SK-N-SH treated with all-trans-retinoic acid at 6 μM for 48 hours (cell line): ENCODE results near the gene MTA1.

ENCODE experiments used
- ATAC-seq: fragments of 200-7000 bp; cut with Tn5 transposase; 3 replicates; pipeline ENCODE4 v1.9.1; 2020; ENCODE audit warnings: mild to moderate bottlenecking, moderate library complexity
- ARNTL ChIP-seq: fragments of 450-650 bp; formaldehyde crosslinking; IDR thresholded peaks from 2 replicates; pipeline ENCODE4 v1.5.0; 2020; ENCODE audit warnings: low read depth, mild to moderate bottlenecking, moderate library complexity, borderline replicate concordance
- BACH2 ChIP-seq: fragments of 250-450 bp; sonication (Bioruptor Pico); IDR thresholded peaks from 2 replicates; pipeline ENCODE4 v1.9.0; 2021; ENCODE audit warnings: mild to moderate bottlenecking, borderline replicate concordance
- CREB5 ChIP-seq: fragments of 250-450 bp; sonication (Bioruptor Pico); IDR thresholded peaks from 2 replicates; pipeline ENCODE4 v1.5.1; 2020; ENCODE audit warnings: low read depth, mild to moderate bottlenecking, moderate library complexity
- CSDC2 ChIP-seq: fragments of 250-450 bp; sonication (Bioruptor Pico); IDR thresholded peaks from 2 replicates; pipeline ENCODE4 v1.5.0; 2020; ENCODE audit warnings: mild to moderate bottlenecking, moderate library complexity
- ESRRG ChIP-seq: fragments of 250-450 bp; sonication (Bioruptor Pico); IDR thresholded peaks from 2 replicates; pipeline ENCODE4 v1.6.1; 2021; ENCODE audit warnings: mild to moderate bottlenecking
- OSR1 ChIP-seq: fragments of 250-450 bp; sonication (Bioruptor Pico); IDR thresholded peaks from 2 replicates; pipeline ENCODE4 v1.8.0; 2022; ENCODE audit warnings: moderate library complexity, mild to moderate bottlenecking, inconsistent platforms
- POU6F1 ChIP-seq: fragments of 250-450 bp; sonication (Bioruptor Pico); IDR thresholded peaks from 2 replicates; pipeline ENCODE4 v1.8.0; 2021; ENCODE audit warnings: low read depth, mild to moderate bottlenecking, moderate library complexity, borderline replicate concordance
- PPARA ChIP-seq: fragments of 250-450 bp; sonication (Bioruptor Pico); IDR thresholded peaks from 2 replicates; pipeline ENCODE4 v1.5.0; 2020; ENCODE audit warnings: mild to moderate bottlenecking, borderline replicate concordance
- RARB ChIP-seq: fragments of 250-450 bp; sonication (Bioruptor Pico); IDR thresholded peaks from 2 replicates; pipeline ENCODE4 v1.8.0; 2021; ENCODE audit warnings: mild to moderate bottlenecking, moderate library complexity
- SNAI2 ChIP-seq: fragments of 250-450 bp; sonication (Bioruptor Pico); IDR thresholded peaks from 2 replicates; pipeline ENCODE4 v1.5.0; 2020; ENCODE audit warnings: mild to moderate bottlenecking, moderate library complexity
- TCF4 ChIP-seq: fragments of 250-450 bp; sonication (Bioruptor Pico); IDR thresholded peaks from 2 replicates; pipeline ENCODE4 v1.8.0; 2021; ENCODE audit warnings: mild to moderate bottlenecking, moderate library complexity, borderline replicate concordance
- TOX ChIP-seq: fragments of 250-450 bp; sonication (Bioruptor Pico); IDR thresholded peaks from 2 replicates; pipeline ENCODE4 v1.8.0; 2021; ENCODE audit warnings: mild to moderate bottlenecking, moderate library complexity, borderline replicate concordance
- ZC3H10 ChIP-seq: fragments of 250-450 bp; sonication (Bioruptor Pico); IDR thresholded peaks from 2 replicates; pipeline ENCODE4 v1.5.1; 2021; ENCODE audit warnings: mild to moderate bottlenecking, moderate library complexity
- ZFP3 ChIP-seq: fragments of 250-450 bp; sonication (Bioruptor Pico); IDR thresholded peaks from 2 replicates; pipeline ENCODE4 v1.5.0; 2020; ENCODE audit warnings: mild to moderate bottlenecking, moderate library complexity
- ZFP30 ChIP-seq: fragments of 450-650 bp; formaldehyde crosslinking; IDR thresholded peaks from 2 replicates; pipeline ENCODE4 v1.5.0; 2022; ENCODE audit warnings: mild to moderate bottlenecking, moderate library complexity
- ZNF565 ChIP-seq: fragments of 450-650 bp; formaldehyde crosslinking; conservative IDR thresholded peaks from 2 replicates; pipeline ENCODE4 v1.5.0; 2020; ENCODE audit warnings: low read depth, mild to moderate bottlenecking, moderate library complexity
- ZNF70 ChIP-seq: fragments of 450-650 bp; formaldehyde crosslinking; IDR thresholded peaks from 2 replicates; pipeline ENCODE4 v1.5.0; 2020; ENCODE audit warnings: mild to moderate bottlenecking, moderate library complexity
- ZNF8 ChIP-seq: fragments of 450-650 bp; formaldehyde crosslinking; IDR thresholded peaks from 2 replicates; pipeline ENCODE4 v1.5.0; 2020; ENCODE audit warnings: mild to moderate bottlenecking, moderate library complexity
- TF ChIP-seq, protein P1 (sequence below): fragments of 250-450 bp; sonication (Bioruptor Pico); IDR thresholded peaks from 2 replicates; pipeline ENCODE4 v1.8.0; 2020; ENCODE audit warnings: mild to moderate bottlenecking, moderate library complexity, borderline replicate concordance
- TF ChIP-seq, protein P2 (sequence below): fragments of 250-450 bp; sonication (Bioruptor Pico); IDR thresholded peaks from 2 replicates; pipeline ENCODE4 v1.5.1; 2021; ENCODE audit warnings: mild to moderate bottlenecking, moderate library complexity

The MTA1 gene

DNA sequence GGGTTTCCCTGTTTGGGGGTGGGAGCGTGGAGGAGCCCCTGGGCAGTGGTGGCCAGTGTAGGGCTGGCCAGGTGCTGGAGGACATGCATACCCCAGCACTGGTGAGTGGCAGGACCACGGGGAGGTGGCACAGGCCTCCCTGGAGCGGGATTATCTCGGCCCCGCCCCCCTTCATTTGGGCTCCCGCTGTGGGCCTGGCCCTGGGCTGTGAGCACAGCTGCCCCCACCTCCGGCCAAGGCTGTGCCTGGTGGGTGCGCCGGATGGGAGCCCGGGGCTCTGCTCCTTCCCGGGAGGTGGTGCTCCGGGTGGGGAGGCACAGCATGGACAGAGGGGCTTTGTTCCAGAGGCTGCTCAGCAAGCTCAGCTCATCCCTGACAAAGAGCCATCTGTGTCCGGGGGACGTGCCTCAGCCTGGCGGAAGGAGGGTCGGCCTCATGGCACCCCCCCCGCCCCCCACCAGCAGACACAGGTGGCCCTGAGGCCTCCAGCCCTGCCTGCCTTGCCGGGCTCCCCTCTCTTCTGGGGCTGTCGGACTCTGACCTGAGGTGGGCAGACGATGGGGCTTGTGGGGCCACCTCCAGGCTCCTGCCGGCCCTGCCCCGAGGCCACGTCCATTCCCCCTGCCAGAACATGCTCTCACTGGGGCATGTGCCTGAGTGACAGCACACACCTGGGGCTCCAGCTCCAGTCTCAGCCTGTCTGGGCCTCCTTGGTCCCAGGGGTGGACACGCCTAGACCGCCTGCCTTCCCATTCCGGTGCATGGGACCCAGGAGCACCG is 79.8 kb downstream of the MTA1 start:
- TF ChIP-seq SNAI2 (CRISPR knock-in tag) (no peak), ARNTL (CRISPR knock-in tag) (no peak), BACH2 (CRISPR knock-in tag) (no peak)
- ATAC-seq = no peak

DNA sequence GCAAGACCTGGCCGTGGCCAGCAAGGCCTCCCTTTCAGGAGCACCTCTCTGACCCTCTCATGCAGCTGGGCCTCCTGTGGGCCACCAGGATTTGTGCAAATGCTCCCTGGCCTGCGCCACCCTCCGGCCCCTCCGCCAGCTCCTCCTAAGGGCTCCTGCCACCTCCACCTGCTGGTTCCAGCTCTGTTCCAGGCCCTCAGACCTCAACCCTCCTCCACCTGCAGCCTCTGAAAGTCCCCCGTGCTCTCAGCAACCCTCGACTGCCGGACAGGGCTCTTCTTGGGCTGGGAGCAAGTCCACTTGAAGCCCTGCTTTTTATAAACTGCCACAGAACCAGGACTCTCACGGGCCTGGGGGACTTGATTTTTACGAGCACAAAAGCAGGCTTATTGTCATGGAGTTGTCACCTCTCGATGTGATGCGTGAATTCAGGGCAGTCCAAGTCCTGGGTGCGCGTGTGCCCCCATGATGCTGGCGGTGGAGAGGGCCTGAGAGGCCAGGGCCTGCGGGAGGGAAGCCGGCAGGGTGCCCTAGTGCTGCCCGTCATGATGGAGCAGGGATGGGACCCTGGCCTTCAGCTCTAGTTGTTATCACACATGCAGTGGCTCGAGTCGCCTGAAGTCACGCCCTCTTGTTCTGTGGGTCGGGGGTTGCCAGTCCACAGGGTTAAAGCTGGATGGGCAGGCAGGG is 80.6 kb downstream of the MTA1 start:
- no peak for TF ChIP-seq ZFP3
- TF ChIP-seq ZNF565 = no peak
- TF ChIP-seq OSR1 (CRISPR knock-in tag) = no peak
- TF ChIP-seq, protein P1, sequence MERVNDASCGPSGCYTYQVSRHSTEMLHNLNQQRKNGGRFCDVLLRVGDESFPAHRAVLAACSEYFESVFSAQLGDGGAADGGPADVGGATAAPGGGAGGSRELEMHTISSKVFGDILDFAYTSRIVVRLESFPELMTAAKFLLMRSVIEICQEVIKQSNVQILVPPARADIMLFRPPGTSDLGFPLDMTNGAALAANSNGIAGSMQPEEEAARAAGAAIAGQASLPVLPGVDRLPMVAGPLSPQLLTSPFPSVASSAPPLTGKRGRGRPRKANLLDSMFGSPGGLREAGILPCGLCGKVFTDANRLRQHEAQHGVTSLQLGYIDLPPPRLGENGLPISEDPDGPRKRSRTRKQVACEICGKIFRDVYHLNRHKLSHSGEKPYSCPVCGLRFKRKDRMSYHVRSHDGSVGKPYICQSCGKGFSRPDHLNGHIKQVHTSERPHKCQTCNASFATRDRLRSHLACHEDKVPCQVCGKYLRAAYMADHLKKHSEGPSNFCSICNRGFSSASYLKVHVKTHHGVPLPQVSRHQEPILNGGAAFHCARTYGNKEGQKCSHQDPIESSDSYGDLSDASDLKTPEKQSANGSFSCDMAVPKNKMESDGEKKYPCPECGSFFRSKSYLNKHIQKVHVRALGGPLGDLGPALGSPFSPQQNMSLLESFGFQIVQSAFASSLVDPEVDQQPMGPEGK = no peak
- no peak for TF ChIP-seq CSDC2
- TF ChIP-seq ZC3H10 = no peak
- TF ChIP-seq, protein P2, sequence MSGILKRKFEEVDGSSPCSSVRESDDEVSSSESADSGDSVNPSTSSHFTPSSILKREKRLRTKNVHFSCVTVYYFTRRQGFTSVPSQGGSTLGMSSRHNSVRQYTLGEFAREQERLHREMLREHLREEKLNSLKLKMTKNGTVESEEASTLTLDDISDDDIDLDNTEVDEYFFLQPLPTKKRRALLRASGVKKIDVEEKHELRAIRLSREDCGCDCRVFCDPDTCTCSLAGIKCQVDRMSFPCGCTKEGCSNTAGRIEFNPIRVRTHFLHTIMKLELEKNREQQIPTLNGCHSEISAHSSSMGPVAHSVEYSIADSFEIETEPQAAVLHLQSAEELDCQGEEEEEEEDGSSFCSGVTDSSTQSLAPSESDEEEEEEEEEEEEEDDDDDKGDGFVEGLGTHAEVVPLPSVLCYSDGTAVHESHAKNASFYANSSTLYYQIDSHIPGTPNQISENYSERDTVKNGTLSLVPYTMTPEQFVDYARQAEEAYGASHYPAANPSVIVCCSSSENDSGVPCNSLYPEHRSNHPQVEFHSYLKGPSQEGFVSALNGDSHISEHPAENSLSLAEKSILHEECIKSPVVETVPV (CRISPR knock-in tag) = no peak
- no peak for TF ChIP-seq PPARA (CRISPR knock-in tag)
- TF ChIP-seq ZFP30 = no peak
- TF ChIP-seq TOX (CRISPR knock-in tag) = no peak
- TF ChIP-seq ZNF70 (CRISPR knock-in tag) = no peak
- TF ChIP-seq ESRRG = no peak
- TF ChIP-seq ZNF8 (CRISPR knock-in tag) = no peak
- no peak for TF ChIP-seq RARB
- no peak for TF ChIP-seq POU6F1 (CRISPR knock-in tag)
- no peak for TF ChIP-seq CREB5 (CRISPR knock-in tag)
- TF ChIP-seq ARNTL (CRISPR knock-in tag) = no peak
- TF ChIP-seq TCF4 = no peak
- TF ChIP-seq, all 23 proteins: peak for 0
- ATAC-seq = no peak

GRCh38 chr14:105500726-105501101 is 81.1 kb downstream of the MTA1 start:
- no peak for ATAC-seq
- no peak for TF ChIP-seq POU6F1 (CRISPR knock-in tag)
- no peak for TF ChIP-seq ZNF70 (CRISPR knock-in tag)
- TF ChIP-seq ZC3H10 = no peak
- no peak for TF ChIP-seq ARNTL (CRISPR knock-in tag)
- no peak for TF ChIP-seq TCF4
- TF ChIP-seq, protein P2 (CRISPR knock-in tag) = no peak
- no peak for TF ChIP-seq ZFP30
- no peak for TF ChIP-seq PPARA (CRISPR knock-in tag)
- TF ChIP-seq TOX (CRISPR knock-in tag) = no peak
- no peak for TF ChIP-seq CSDC2
- no peak for TF ChIP-seq ZNF8 (CRISPR knock-in tag)
- no peak for TF ChIP-seq OSR1 (CRISPR knock-in tag)
- TF ChIP-seq ZNF565 = no peak
- TF ChIP-seq, protein P1 = no peak
- TF ChIP-seq ESRRG = no peak
- TF ChIP-seq, all 23 proteins: peak for 0
